Fibroblast of villous mesenchyme (primary cell): ENCODE results near the gene TBX10. TPM values are rescaled to one million over a fixed set of nuclear protein-coding genes. Genes with fewer than 3 reads are reported as not detected.

ENCODE experiments used
- DNase-seq: peaks from one replicate; pipeline ENCODE4 v3.0.0-alpha.2; 2010; ENCODE audit warnings: low read depth
- H3K4me3 ChIP-seq: 2 replicates; pipeline ENCODE4 v1.5.1; 2011; ENCODE audit warnings: low read depth, mild to moderate bottlenecking, low read length
- total RNA-seq: library from RNA; depleted of rRNA; stranded (reverse); fragments of >200 nt; gene quantifications from 2 replicates; pipeline ENCODE4 v1.2.3, GENCODE V29; 2012
- TF ChIP-seq, protein P1 (sequence below): IDR thresholded peaks from 2 replicates; pipeline ENCODE4 v1.5.1; 2012; ENCODE audit warnings: low read depth, mild to moderate bottlenecking, low read length; ENCODE audit not compliant: insufficient read depth

The TBX10 gene
- total RNA-seq, 1 donor, result not detected

DNA sequence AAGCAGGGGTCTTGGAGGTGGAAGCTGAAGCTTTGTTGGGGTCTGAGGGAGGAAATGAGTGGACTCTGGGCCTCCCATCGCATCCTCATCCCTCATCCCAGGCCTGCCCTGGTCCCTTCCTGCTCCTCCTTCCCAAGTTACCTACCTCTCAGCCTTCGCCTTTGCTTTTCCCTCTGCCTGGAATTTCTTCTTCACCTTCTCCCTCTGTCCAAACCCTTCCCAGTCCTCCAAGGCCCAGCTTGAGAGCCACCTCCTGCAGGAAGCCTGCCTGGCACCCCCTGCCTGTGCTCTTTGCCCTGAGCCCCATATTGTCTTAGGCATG, 7.7 kb downstream of the TBX10 start:
- no peak for DNase-seq
- TF ChIP-seq, protein P1, sequence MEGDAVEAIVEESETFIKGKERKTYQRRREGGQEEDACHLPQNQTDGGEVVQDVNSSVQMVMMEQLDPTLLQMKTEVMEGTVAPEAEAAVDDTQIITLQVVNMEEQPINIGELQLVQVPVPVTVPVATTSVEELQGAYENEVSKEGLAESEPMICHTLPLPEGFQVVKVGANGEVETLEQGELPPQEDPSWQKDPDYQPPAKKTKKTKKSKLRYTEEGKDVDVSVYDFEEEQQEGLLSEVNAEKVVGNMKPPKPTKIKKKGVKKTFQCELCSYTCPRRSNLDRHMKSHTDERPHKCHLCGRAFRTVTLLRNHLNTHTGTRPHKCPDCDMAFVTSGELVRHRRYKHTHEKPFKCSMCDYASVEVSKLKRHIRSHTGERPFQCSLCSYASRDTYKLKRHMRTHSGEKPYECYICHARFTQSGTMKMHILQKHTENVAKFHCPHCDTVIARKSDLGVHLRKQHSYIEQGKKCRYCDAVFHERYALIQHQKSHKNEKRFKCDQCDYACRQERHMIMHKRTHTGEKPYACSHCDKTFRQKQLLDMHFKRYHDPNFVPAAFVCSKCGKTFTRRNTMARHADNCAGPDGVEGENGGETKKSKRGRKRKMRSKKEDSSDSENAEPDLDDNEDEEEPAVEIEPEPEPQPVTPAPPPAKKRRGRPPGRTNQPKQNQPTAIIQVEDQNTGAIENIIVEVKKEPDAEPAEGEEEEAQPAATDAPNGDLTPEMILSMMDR, result no peak
- no peak overlapping the region for H3K4me3 ChIP-seq

DNA sequence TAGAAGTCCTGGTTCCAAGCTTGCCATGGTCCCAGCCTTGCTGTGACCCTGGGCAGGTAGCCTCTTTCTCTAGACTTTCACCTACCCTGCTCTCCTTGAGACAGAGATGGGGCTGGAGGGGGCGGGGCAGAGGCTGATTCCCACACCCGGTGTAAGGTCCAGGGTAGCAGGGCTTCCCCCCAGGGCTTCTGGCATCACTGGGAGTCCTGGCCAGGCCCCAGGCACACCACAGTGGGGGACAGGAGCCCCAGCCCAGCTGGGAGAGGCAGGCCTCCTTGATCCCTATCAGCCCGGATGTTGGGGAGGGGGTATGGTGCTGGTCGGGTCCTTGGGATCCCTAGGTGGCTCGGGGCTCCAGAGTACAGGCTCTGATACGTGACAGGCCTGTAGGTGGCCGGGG, 8.2 kb downstream of the TBX10 start:
- TF ChIP-seq, protein P1, result no peak
- H3K4me3 ChIP-seq, result no peak overlapping the region
- no peak for DNase-seq

DNA sequence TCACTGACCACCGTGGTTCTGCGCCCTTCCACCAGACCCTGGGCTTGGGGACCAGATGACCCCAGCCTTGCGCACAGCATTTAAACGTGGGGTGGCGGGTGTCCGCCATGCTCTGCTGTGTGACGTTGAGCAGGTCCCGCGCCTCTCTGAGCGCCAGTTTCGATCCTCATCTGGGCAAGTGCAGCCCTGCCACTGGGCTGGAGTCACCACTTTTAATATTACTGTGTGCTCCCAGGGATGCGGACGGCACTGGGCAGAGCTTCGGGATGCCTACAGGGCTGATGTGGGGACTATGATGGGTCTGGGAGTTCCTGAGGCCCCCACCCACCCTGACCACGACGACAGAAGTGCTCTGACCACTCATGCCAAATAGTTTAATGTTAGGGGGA, 8.6 kb downstream of the TBX10 start:
- TF ChIP-seq, protein P1, result no peak
- peak overlapping the region; percentile 80 for H3K4me3 ChIP-seq
- DNase-seq, result no peak

DNA sequence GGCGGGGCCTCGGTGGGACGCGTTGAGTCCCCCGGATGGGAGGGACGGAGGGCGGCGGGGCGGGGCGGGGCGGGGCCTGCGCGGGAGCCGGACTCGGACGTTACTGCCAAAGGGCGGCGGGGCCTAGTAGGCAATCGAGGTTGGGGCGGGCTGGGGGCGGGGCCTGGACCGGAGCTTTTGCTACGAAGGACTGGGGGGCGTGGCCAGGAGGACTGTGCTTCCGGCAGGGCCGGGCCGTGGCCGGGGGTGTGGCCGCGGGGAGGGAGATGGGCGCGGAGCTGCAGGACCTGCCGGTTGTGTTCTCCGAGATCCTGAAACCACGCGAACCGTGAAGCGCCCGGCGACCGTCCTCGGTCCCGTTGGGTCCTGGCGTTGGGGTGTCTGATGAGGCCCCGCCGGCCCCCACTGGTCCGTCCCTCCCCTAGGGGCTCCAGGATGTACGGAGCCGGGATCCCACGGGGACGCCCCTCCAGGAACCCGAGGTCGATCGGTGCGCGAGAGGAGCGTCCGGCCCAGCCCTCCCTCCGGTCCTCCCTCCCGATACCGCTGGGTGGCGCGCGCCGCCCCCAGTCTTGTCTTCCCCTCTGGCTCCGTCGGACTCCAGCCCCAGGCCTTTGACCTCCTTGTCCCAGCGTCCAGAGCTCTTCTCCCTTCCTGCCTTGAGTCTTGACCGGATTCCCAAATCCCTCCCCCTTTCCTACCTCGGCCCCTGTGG, 9.2 kb downstream of the TBX10 start:
- TF ChIP-seq, protein P1, result peak; percentile 75
- peak; percentile 98 for DNase-seq
- H3K4me3 ChIP-seq, result peak overlapping the region; percentile 80

DNA sequence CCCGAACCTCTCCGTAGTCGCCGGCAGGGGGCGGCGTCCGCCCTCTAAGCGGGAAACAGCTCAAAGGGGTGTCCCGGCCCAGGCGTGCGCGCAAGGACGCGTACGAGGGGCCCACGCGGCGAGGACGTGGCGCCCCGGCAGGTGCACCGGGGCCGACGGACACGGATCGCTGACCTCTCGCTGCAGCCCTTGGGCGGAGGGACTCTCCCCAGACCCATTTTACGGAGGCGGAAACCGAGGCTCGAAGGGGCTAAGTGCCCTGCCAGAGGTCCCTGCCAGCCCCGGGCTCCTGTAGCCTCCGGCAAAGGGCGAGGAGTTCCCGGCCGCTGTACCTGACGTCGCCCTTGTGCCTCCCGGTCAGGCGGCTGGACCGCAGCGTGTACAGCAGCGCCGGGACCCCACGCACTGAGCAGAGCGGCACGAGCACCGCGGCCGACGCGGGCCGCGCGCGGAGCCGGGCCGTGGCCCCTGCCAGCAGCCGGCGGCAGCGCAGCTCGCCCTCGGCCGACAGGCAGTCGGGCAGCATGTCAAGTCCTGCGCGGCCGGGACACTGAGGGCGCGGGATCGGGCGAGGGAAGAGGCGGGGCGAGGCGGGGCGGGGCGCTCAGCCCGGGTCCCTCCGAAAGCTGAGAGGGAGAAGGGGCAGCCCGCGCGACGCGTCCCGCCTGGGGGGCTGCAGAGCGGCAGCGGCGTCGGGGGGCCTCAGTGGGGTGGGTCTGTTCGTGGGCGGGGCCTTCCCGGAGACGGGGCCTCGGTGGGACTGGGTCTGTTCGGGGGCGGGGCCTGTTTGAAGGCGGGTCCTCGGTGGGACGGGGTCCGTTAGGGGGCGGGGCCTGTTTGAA, 10.0 kb downstream of the TBX10 start, which contains the start of gene NUDT8:
Gene NUDT8, minus strand, starts transcription at position 552 of the 842 bp plus-strand sequence. Its CDS starts 26 bp downstream, at position 526.
- H3K4me3 ChIP-seq, result peak within 1 kb of the TSS; percentile 80
- TF ChIP-seq, protein P1, result peak; percentile 80
- peak; percentile 78 for DNase-seq

DNA sequence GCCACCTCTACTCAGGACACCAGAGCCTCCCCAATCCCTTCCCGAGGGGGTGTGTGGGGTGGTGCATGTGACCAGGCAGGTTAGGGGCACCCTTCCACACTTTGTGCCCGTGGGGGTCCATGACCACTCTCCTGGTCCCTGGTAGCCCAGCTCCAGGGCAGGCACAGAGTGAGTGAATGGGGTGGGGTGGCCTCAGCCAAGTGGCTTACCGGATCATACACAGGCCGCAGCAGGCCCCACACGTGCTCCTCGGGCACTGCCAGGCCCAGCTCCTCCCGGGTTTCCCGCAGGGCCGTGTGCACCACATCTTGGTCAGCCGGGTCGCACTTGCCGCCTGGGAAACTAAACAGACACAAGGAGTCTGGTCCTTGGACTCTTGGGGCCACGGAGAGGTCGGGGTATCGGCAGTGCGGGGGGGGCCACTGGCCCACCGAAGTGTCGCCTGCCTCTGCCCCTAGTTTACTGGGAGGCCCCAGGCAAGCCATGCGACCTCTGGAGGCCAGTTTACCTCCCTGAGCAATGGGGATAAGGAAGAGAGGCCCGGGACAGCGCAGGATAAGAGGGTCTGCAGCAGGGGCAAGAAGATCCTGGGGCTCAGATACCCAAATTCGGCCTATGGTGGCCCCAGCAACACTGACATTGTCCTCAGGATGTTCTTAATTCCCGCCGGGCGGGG, 10.7 kb downstream of the TBX10 start:
- TF ChIP-seq, protein P1, result no peak
- no peak overlapping the region for H3K4me3 ChIP-seq

More for the DNA sequence above, 10.7 kb downstream of the TBX10 start:
- no peak for DNase-seq
